A549 treated with AZD9567 at 1 μM for 4 hours (cell line): ENCODE results near the gene LAMB3. TPM values are rescaled to one million over a fixed set of nuclear protein-coding genes. Genes with fewer than 3 reads are reported as not detected.

Source experiments
- total RNA-seq: library from RNA; stranded (reverse); fragments of 200-300 nt; extraction: Qiagen RNA extraction; gene quantifications from 5 replicates; pipeline ENCODE4 v1.2.3, GENCODE V29; 2022; ENCODE audit not compliant: insufficient read depth

Gene LAMB3
- 15.6 to 17.3 TPM (median 16.4 TPM) in 5 replicates for total RNA-seq

GRCh38 chr1:209652121-209652735, at the start of gene LAMB3:
TSS of gene LAMB3 (minus strand) at chr1:209652425. CDS start at chr1:209650944, 1,481 bp downstream.

GRCh38 chr1:209674957-209675564, 22.8 kb upstream of the LAMB3 start, which contains the start of gene G0S2:
TSS of gene G0S2 (plus strand) at chr1:209675412. CDS start at chr1:209675685, 273 bp downstream.

GRCh38 chr1:209583408-209583807, 68.8 kb downstream of the LAMB3 start, which contains the start of gene CAMK1G:
TSS of gene CAMK1G (plus strand) at chr1:209583714. CDS start at chr1:209594984, 11,270 bp downstream.

Other genes starting within 250 kb of the LAMB3 start
- gene CAMK1G, start 68.7 kb downstream of the LAMB3 start, total RNA-seq = 0.09 to 0.34 TPM (median 0.25 TPM) in 4 of 5 replicates, not detected in the other
- gene G0S2, start 23.0 kb upstream of the LAMB3 start, total RNA-seq = 2.7 to 3.9 TPM (median 3.6 TPM) in 5 replicates
- 0.10 to 0.22 TPM (median 0.20 TPM) in 4 of 5 replicates, not detected in the other for gene HSD11B1, start 52.4 kb upstream of the LAMB3 start, total RNA-seq
- gene TRAF3IP3, start 103.6 kb upstream of the LAMB3 start, total RNA-seq = not detected in 5 replicates
- 1.1 to 1.9 TPM (median 1.8 TPM) in 5 replicates for gene C1orf74, start 132.1 kb upstream of the LAMB3 start, total RNA-seq
- 0.06 to 0.18 TPM (median 0.11 TPM) in 4 of 5 replicates, not detected in the other for gene IRF6, start 153.7 kb upstream of the LAMB3 start, total RNA-seq
- gene UTP25, start 175.5 kb upstream of the LAMB3 start, total RNA-seq = 9.5 to 12.2 TPM (median 10.6 TPM) in 5 replicates